ENCODE measurements around the gene MAGI1. TPM values are rescaled to one million over a fixed set of nuclear protein-coding genes. Genes with fewer than 3 reads are reported as not detected.

The MAGI1 gene
- total RNA-seq, 2 donors from 2014 or later: 23.4 to 41.4 TPM

GRCh38 chr3:65685621-65686235 is 353.0 kb downstream of the MAGI1 start:
- DNase-seq: no peak
- H3K27ac ChIP-seq: no peak overlapping the region
- H3K27me3 ChIP-seq: no peaks in the 10 kb centered on the region
- H3K4me1 ChIP-seq: no peaks in the 10 kb centered on the region
- H3K36me3 ChIP-seq: no peaks in the 10 kb centered on the region
- intact Hi-C loops (cut with DNase I): no loop called here
- H3K9me3 ChIP-seq: no peaks in the 10 kb centered on the region
- no peak overlapping the region for H3K9ac ChIP-seq (ENCODE audit: low read depth in 2 of 2, low read length in 2 of 2)
- no peak for TF ChIP-seq CTCF (IDR thresholded peaks at IDR 0.05)
- H3K4me3 ChIP-seq: no peak overlapping the region

DNA sequence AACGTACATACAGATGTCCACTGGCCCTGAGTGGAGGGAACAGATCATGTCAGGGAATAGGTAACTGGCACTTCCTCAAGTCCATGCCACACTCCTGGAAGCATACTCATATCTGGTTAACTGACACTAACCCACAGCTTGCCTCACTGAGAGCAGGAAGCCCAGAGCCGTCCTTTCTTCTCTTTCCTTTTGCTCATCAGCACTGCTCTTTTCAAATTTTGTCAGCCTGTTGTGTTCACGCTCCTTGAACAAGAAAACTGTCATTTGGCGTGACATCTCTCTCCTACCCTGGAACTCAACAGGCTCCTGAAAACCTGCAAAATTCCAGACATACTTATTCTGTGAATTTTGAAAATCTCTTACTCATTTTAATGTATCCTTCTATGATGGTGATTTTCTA is 360.2 kb downstream of the MAGI1 start:
- Histone ChIP-seq H3K9me3 (no peaks in the 10 kb centered on the region), H3K4me1 (no peaks in the 10 kb centered on the region), H3K9ac (ENCODE audit: low read depth in 2 of 2, low read length in 2 of 2) (no peak overlapping the region), H3K27ac (no peak overlapping the region), H3K27me3 (no peaks in the 10 kb centered on the region), H3K4me3 (no peak overlapping the region), H3K36me3 (no peaks in the 10 kb centered on the region)
- no peak for DNase-seq
- intact Hi-C loops (cut with DNase I): no loop called here
- TF ChIP-seq CTCF (IDR thresholded peaks at IDR 0.05): no peak

GRCh38 chr3:65677486-65678010 is 361.2 kb downstream of the MAGI1 start:
- no peak overlapping the region for H3K27ac ChIP-seq
- no peak overlapping the region for H3K9ac ChIP-seq (ENCODE audit: low read depth in 2 of 2, low read length in 2 of 2)
- no peaks in the 10 kb centered on the region for H3K4me1 ChIP-seq
- intact Hi-C loops (cut with DNase I): no loop called here
- H3K27me3 ChIP-seq: no peaks in the 10 kb centered on the region
- no peak for DNase-seq
- no peak overlapping the region for H3K4me3 ChIP-seq
- H3K36me3 ChIP-seq: no peaks in the 10 kb centered on the region
- H3K9me3 ChIP-seq: no peaks in the 10 kb centered on the region
- no peak for TF ChIP-seq CTCF (IDR thresholded peaks at IDR 0.05)

GRCh38 chr3:65676580-65676979 is 362.1 kb downstream of the MAGI1 start:
- no peaks in the 10 kb centered on the region for H3K9me3 ChIP-seq
- TF ChIP-seq CTCF (IDR thresholded peaks at IDR 0.05): no peak
- no peaks in the 10 kb centered on the region for H3K4me1 ChIP-seq
- DNase-seq: no peak
- intact Hi-C loops (cut with DNase I): no loop called here
- no peaks in the 10 kb centered on the region for H3K36me3 ChIP-seq
- H3K9ac ChIP-seq (ENCODE audit: low read depth in 2 of 2, low read length in 2 of 2): no peak overlapping the region
- no peak overlapping the region for H3K27ac ChIP-seq
- H3K4me3 ChIP-seq: no peak overlapping the region
- H3K27me3 ChIP-seq: no peaks in the 10 kb centered on the region

- intact Hi-C loops (cut with DNase I): no loop called here
- Histone ChIP-seq H3K9ac (ENCODE audit: low read depth in 2 of 2, low read length in 2 of 2) (no peak overlapping the region), H3K27me3 (no peaks in the 10 kb centered on the region), H3K4me1 (no peaks in the 10 kb centered on the region), H3K9me3 (no peaks in the 10 kb centered on the region), H3K36me3 (no peaks in the 10 kb centered on the region), H3K4me3 (no peak overlapping the region), H3K27ac (no peak overlapping the region)
- DNase-seq: no peak
- TF ChIP-seq CTCF (IDR thresholded peaks at IDR 0.05): no peak
Measured at GRCh38 chr3:65675011-65675410, 363.7 kb downstream of the MAGI1 start.

Data from colonic mucosa (tissue), 4 donors.